PC-3 (cell line): Measurements from ENCODE around the gene NUP93.

Source experiments
- EZH2 ChIP-seq: fragments of 300-600 bp; sonication (generic); IDR thresholded peaks from one replicate; pipeline ENCODE4 v1.6.1; 2017; ENCODE audit warnings: antibody characterized with exemption, mild to moderate bottlenecking, low read length; ENCODE audit not compliant: unreplicated experiment
- TF ChIP-seq, protein P1 (sequence below): fragments of 300-600 bp; sonication (generic); conservative IDR thresholded peaks from 2 replicates; pipeline ENCODE4 v1.5.1; 2017; ENCODE audit warnings: antibody characterized with exemption, low read depth, mild to moderate bottlenecking, low read length

DNA sequence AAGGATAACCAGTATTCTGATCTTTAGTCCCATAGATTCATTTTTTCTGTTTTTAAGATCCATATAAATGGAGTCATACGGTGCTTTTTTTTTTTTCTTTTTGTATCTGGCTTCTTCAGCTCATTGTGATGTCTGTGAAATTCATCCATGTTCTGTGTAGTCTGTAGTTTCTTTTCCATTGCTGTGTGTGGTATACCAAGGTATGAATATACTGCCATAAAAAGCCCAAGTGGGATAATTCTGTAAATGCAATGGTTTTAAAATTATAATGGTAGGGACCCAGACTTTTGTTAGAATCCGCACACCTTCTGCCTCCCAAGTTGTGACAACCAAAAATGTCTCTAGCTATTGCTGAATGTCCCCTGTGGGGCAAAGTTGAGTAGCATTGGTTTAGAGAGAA is 7.6 kb downstream of the NUP93 start:
- TF ChIP-seq, protein P1, sequence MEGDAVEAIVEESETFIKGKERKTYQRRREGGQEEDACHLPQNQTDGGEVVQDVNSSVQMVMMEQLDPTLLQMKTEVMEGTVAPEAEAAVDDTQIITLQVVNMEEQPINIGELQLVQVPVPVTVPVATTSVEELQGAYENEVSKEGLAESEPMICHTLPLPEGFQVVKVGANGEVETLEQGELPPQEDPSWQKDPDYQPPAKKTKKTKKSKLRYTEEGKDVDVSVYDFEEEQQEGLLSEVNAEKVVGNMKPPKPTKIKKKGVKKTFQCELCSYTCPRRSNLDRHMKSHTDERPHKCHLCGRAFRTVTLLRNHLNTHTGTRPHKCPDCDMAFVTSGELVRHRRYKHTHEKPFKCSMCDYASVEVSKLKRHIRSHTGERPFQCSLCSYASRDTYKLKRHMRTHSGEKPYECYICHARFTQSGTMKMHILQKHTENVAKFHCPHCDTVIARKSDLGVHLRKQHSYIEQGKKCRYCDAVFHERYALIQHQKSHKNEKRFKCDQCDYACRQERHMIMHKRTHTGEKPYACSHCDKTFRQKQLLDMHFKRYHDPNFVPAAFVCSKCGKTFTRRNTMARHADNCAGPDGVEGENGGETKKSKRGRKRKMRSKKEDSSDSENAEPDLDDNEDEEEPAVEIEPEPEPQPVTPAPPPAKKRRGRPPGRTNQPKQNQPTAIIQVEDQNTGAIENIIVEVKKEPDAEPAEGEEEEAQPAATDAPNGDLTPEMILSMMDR, result no peak
- no peak for TF ChIP-seq EZH2
